ENCODE results near the gene DEPDC1B.
"Not testable (repeated sequence)": the region's sequence is repeated elsewhere in the genome, so short reads cannot be mapped to it uniquely, and the experiment has no call there.

- not testable (repeated sequence) for TF ChIP-seq EZH2 (IDR thresholded peaks at IDR 0.05; ENCODE audit: low read depth, unreplicated experiment); CTCF (conservative IDR thresholded peaks at IDR 0.05; ENCODE audit: low read depth in 2 of 2); REST (IDR thresholded peaks at IDR 0.05; ENCODE audit: unreplicated experiment); POLR2AphosphoS5 (IDR thresholded peaks at IDR 0.05; ENCODE audit: low read depth); EZH2phosphoT487 (IDR thresholded peaks at IDR 0.05; ENCODE audit: unreplicated experiment); NANOG (IDR thresholded peaks at IDR 0.05; ENCODE audit: borderline replicate concordance); JUNB (IDR thresholded peaks at IDR 0.05; ENCODE audit: unreplicated experiment); STAT1 (IDR thresholded peaks at IDR 0.05; ENCODE audit: unreplicated experiment); CREB1 (CRISPR knock-in tag; IDR thresholded peaks at IDR 0.05; ENCODE audit: low read depth); ZNF114 (CRISPR knock-in tag; IDR thresholded peaks at IDR 0.05); ETS1 (IDR thresholded peaks at IDR 0.05); ZNF331 (CRISPR knock-in tag; IDR thresholded peaks at IDR 0.05; ENCODE audit: low read depth); ZNF462 (CRISPR knock-in tag; IDR thresholded peaks at IDR 0.05)
Measured at GRCh38 chr5:60730858-60731257, 30.9 kb upstream of the DEPDC1B start.

Data from GM23338 (cell line).